ENCODE measurements around the gene SLC7A11.

The SLC7A11 gene

GRCh38 chr4:138177278-138177968 is 64.7 kb downstream of the SLC7A11 start:
- no peaks in the 10 kb centered on the region for H3K27me3 ChIP-seq (ENCODE audit: insufficient read depth, poor library complexity, severe bottlenecking)
- TF ChIP-seq REST (IDR thresholded peaks at IDR 0.05; ENCODE audit: insufficient replicate concordance, low read depth) (no peak), SPI1 (IDR thresholded peaks at IDR 0.05; ENCODE audit: borderline replicate concordance, low read depth) (no peak), POLR2AphosphoS5 (IDR thresholded peaks at IDR 0.05; ENCODE audit: low read depth) (no peak), CTCF (IDR thresholded peaks at IDR 0.05; ENCODE audit: insufficient read depth, low read length) (no peak)

GRCh38 chr4:138174981-138175794 is 67.0 kb downstream of the SLC7A11 start:
- Histone ChIP-seq H3K27ac (replicated peaks) (no peak overlapping the region), H3K4me3 (replicated peaks; ENCODE audit: insufficient read depth, low read length) (no peak overlapping the region), H3K27me3 (ENCODE audit: insufficient read depth, poor library complexity, severe bottlenecking) (no peaks in the 10 kb centered on the region)
- no peak for TF ChIP-seq POLR2AphosphoS5 (IDR thresholded peaks at IDR 0.05; ENCODE audit: low read depth)
- no peak for TF ChIP-seq GABPA (IDR thresholded peaks at IDR 0.05; ENCODE audit: low read depth)
- no peak for TF ChIP-seq CTCF (IDR thresholded peaks at IDR 0.05; ENCODE audit: insufficient read depth, low read length)
- no peak for TF ChIP-seq SPI1 (IDR thresholded peaks at IDR 0.05; ENCODE audit: borderline replicate concordance, low read depth)
- TF ChIP-seq REST (IDR thresholded peaks at IDR 0.05; ENCODE audit: insufficient replicate concordance, low read depth): no peak
- no peak for DNase-seq (ENCODE audit: low read depth in 1 of 2, low spot score in 1 of 2)

More at GRCh38 chr4:138177278-138177968, 64.7 kb downstream of the SLC7A11 start:
- no peak overlapping the region for H3K4me3 ChIP-seq (replicated peaks; ENCODE audit: insufficient read depth, low read length)
- H3K27ac ChIP-seq (replicated peaks): no peak overlapping the region
- no peak for DNase-seq (ENCODE audit: low read depth in 1 of 2, low spot score in 1 of 2)

GRCh38 chr4:138164208-138164607 is 77.9 kb downstream of the SLC7A11 start:
- no peak for TF ChIP-seq REST (IDR thresholded peaks at IDR 0.05; ENCODE audit: insufficient replicate concordance, low read depth)
- no peak for TF ChIP-seq SPI1 (IDR thresholded peaks at IDR 0.05; ENCODE audit: borderline replicate concordance, low read depth)
- TF ChIP-seq GABPA (IDR thresholded peaks at IDR 0.05; ENCODE audit: low read depth): no peak
- no peak for TF ChIP-seq POLR2AphosphoS5 (IDR thresholded peaks at IDR 0.05; ENCODE audit: low read depth)
- TF ChIP-seq CTCF (IDR thresholded peaks at IDR 0.05; ENCODE audit: insufficient read depth, low read length): no peak
- Histone ChIP-seq H3K27me3 (ENCODE audit: insufficient read depth, poor library complexity, severe bottlenecking) (no peaks in the 10 kb centered on the region), H3K27ac (replicated peaks) (no peak overlapping the region), H3K4me3 (replicated peaks; ENCODE audit: insufficient read depth, low read length) (no peak overlapping the region)
- DNase-seq (ENCODE audit: low read depth in 1 of 2, low spot score in 1 of 2): no peak

All from HL-60 (cell line).